ENCODE data around the gene OSBPL1A.

GRCh38 chr18:24408496-24408895 lies 10.9 kb upstream of the OSBPL1A start:
- TF ChIP-seq CTCF (IDR thresholded peaks at IDR 0.05) (no peak), POLR2A (IDR thresholded peaks at IDR 0.05) (no peak)
